H9 (cell line): ENCODE data around the gene DDOST. TPM values are rescaled to one million over a fixed set of nuclear protein-coding genes. Genes with fewer than 3 reads are reported as not detected.

Experiments
- DNase-seq: peaks from one replicate; pipeline ENCODE4 v3.0.0-alpha.2; 2017
- H2AFZ ChIP-seq: one replicate; pipeline ENCODE4 v1.6.1; 2013; ENCODE audit warnings: mild to moderate bottlenecking, low read length, control low read depth, moderate library complexity
- H2AK5ac ChIP-seq: 2 replicates; pipeline ENCODE4 v1.6.1; 2013; ENCODE audit warnings: low read length, control low read depth, mixed read lengths; ENCODE audit not compliant: insufficient read length
- H2BK120ac ChIP-seq: one replicate; pipeline ENCODE4 v1.6.1; 2013; ENCODE audit warnings: low read depth, mild to moderate bottlenecking, low read length, control low read depth, inconsistent platforms; ENCODE audit not compliant: poor library complexity, severe bottlenecking
- H2BK12ac ChIP-seq: 2 replicates; pipeline ENCODE4 v1.6.1; 2013; ENCODE audit warnings: low read length, control low read depth, mixed read lengths, low read depth; ENCODE audit not compliant: insufficient read length
- H2BK15ac ChIP-seq: 2 replicates; pipeline ENCODE4 v1.6.1; 2013; ENCODE audit warnings: low read depth, low read length, control low read depth
- H2BK20ac ChIP-seq: one replicate; pipeline ENCODE4 v1.6.1; 2013; ENCODE audit warnings: low read depth, mild to moderate bottlenecking, low read length, control low read depth, inconsistent platforms; ENCODE audit not compliant: poor library complexity, severe bottlenecking
- H2BK5ac ChIP-seq: 2 replicates; pipeline ENCODE4 v1.6.1; 2013; ENCODE audit warnings: low read length, control low read depth, mixed read lengths; ENCODE audit not compliant: insufficient read length
- H3K14ac ChIP-seq: 2 replicates; pipeline ENCODE4 v1.6.1; 2013; ENCODE audit warnings: low read length, control low read depth; ENCODE audit not compliant: insufficient read depth
- H3K18ac ChIP-seq: 2 replicates; pipeline ENCODE4 v1.6.1; 2013; ENCODE audit warnings: low read depth, mild to moderate bottlenecking, mixed read lengths, low read length, control low read depth; ENCODE audit not compliant: insufficient read length
- H3K23ac ChIP-seq: 2 replicates; pipeline ENCODE4 v1.6.1; 2013; ENCODE audit warnings: low read length, control low read depth, mixed read lengths, low read depth; ENCODE audit not compliant: insufficient read length
- H3K23me2 ChIP-seq: 2 replicates; pipeline ENCODE4 v1.6.1; 2013; ENCODE audit warnings: low read depth, mild to moderate bottlenecking, mixed read lengths, low read length, control low read depth; ENCODE audit not compliant: insufficient read length, poor library complexity, severe bottlenecking
- H3K27ac ChIP-seq: 2 replicates; pipeline ENCODE4 v1.5.1; 2013; ENCODE audit warnings: low read length, control low read depth, mixed read lengths, low read depth; ENCODE audit not compliant: insufficient read length
- H3K27me3 ChIP-seq: 2 replicates; pipeline ENCODE4 v1.6.1; 2013; ENCODE audit warnings: low read length, control low read depth, inconsistent platforms; ENCODE audit not compliant: insufficient read depth
- H3K4ac ChIP-seq: 2 replicates; pipeline ENCODE4 v1.6.1; 2013; ENCODE audit warnings: low read depth, mild to moderate bottlenecking, control low read depth, inconsistent platforms, low read length, moderate library complexity
- H3K4me1 ChIP-seq: 2 replicates; pipeline ENCODE4 v1.6.1; 2013; ENCODE audit warnings: low read length, control low read depth, inconsistent platforms; ENCODE audit not compliant: insufficient read depth
- H3K4me2 ChIP-seq: 2 replicates; pipeline ENCODE4 v1.6.1; 2013; ENCODE audit warnings: low read length, control low read depth, mixed read lengths; ENCODE audit not compliant: insufficient read length, insufficient read depth
- H3K56ac ChIP-seq: 2 replicates; pipeline ENCODE4 v1.6.1; 2013; ENCODE audit warnings: low read depth, mild to moderate bottlenecking, mixed read lengths, low read length, control low read depth; ENCODE audit not compliant: insufficient read length
- H3K79me1 ChIP-seq: 2 replicates; pipeline ENCODE4 v1.6.1; 2013; ENCODE audit warnings: low read depth, mild to moderate bottlenecking, moderate library complexity, low read length, control low read depth, inconsistent platforms; ENCODE audit not compliant: insufficient read depth, poor library complexity, severe bottlenecking
- H3K79me2 ChIP-seq: 2 replicates; pipeline ENCODE4 v1.6.1; 2013; ENCODE audit warnings: low read length, control low read depth, inconsistent platforms; ENCODE audit not compliant: insufficient read depth
- H3K9ac ChIP-seq: 2 replicates; pipeline ENCODE4 v1.6.1; 2013; ENCODE audit warnings: low read length, control low read depth, mixed read lengths; ENCODE audit not compliant: insufficient read length; ENCODE audit errors: extremely low read depth
- H3K9me3 ChIP-seq: one replicate; pipeline ENCODE4 v1.6.1; 2013; ENCODE audit warnings: low read depth, low read length, inconsistent platforms; ENCODE audit not compliant: control insufficient read depth
- H3T11ph ChIP-seq: one replicate; pipeline ENCODE4 v1.6.1; 2013; ENCODE audit warnings: mild to moderate bottlenecking, low read length, control low read depth, inconsistent platforms
- H4K20me1 ChIP-seq: one replicate; pipeline ENCODE4 v1.6.1; 2013; ENCODE audit not compliant: control insufficient read depth, insufficient read length, insufficient read depth
- H4K5ac ChIP-seq: 2 replicates; pipeline ENCODE4 v1.6.1; 2013; ENCODE audit warnings: low read depth, mild to moderate bottlenecking, mixed read lengths, low read length, control low read depth; ENCODE audit not compliant: insufficient read length
- H4K8ac ChIP-seq: replicated peaks from 2 replicates; pipeline ENCODE4 v1.6.1; 2013; ENCODE audit warnings: low read length, control low read depth, mixed read lengths, low read depth; ENCODE audit not compliant: insufficient read length
- H4K91ac ChIP-seq: 2 replicates; pipeline ENCODE4 v1.6.1; 2013; ENCODE audit warnings: low read depth, mild to moderate bottlenecking, moderate library complexity, mixed read lengths, low read length, control low read depth; ENCODE audit not compliant: insufficient read length
- H3K27ac Mint-ChIP-seq, 3 experiments: 2 replicates in 2 of 3; 3 replicates in 1 of 3; pipeline ENCODE4 v1.8.0; 2020 to 2021; ENCODE audit warnings: mixed read lengths in 3 of 3, mild to moderate bottlenecking in 1 of 3, moderate library complexity in 1 of 3
- H3K27me3 Mint-ChIP-seq: 2 replicates; pipeline ENCODE4 v1.8.0; 2021; ENCODE audit warnings: low read depth, mild to moderate bottlenecking, moderate library complexity, mixed read lengths
- H3K36me3 Mint-ChIP-seq, 3 experiments: 2 replicates in 2 of 3; 3 replicates in 1 of 3; pipeline ENCODE4 v1.8.0; 2020 to 2021; ENCODE audit warnings: low read depth in 3 of 3, mixed read lengths in 3 of 3; ENCODE audit not compliant: insufficient read depth in 1 of 3
- H3K4me1 Mint-ChIP-seq, 2 experiments: 2 replicates each; pipeline ENCODE4 v1.8.0; 2020; ENCODE audit warnings: mixed read lengths in 2 of 2
- H3K4me3 Mint-ChIP-seq, 2 experiments: 2 replicates in 1 of 2; 3 replicates in 1 of 2; pipeline ENCODE4 v1.8.0; 2020 to 2021; ENCODE audit warnings: mild to moderate bottlenecking in 2 of 2, mixed read lengths in 2 of 2, moderate library complexity in 1 of 2
- H3K9me3 Mint-ChIP-seq, 2 experiments: 2 replicates in 1 of 2; 3 replicates in 1 of 2; pipeline ENCODE4 v1.8.0; 2020; ENCODE audit warnings: mild to moderate bottlenecking in 2 of 2, mixed read lengths in 2 of 2, moderate library complexity in 1 of 2
- CTCF ChIP-seq: fragments of 200-600 bp; sonication (generic); conservative IDR thresholded peaks from 3 replicates; pipeline ENCODE4 v1.8.0; 2021; ENCODE audit warnings: antibody characterized with exemption, mild to moderate bottlenecking
- WGBS: extraction: QIAGEN DNeasy Blood & Tissue Kit; methylation state at CpG from one replicate; pipeline ENCODE4 v1.1.7; 2013; ENCODE audit warnings: missing lambda C conversion rate, low lambda C conversion rate, mixed read lengths; ENCODE audit not compliant: insufficient read length; ENCODE audit errors: extremely low coverage; 5-methylcytosine and 5-hydroxymethylcytosine counted together
- total RNA-seq: library from RNA; stranded (reverse); gene quantifications from 2 replicates; pipeline ENCODE4 v1.2.1, GENCODE V29; 2021

Gene DDOST
- total RNA-seq, 1 experiment from 2014 or later, result 255 TPM

- Histone ChIP-seq H2BK5ac (no peak overlapping the region), H3K27ac (no peak overlapping the region), H2BK15ac (no peak overlapping the region), H2BK12ac (no peak overlapping the region), H3K9ac (no peak overlapping the region), H3K4me1 (peaks cover 5% of the 10 kb centered on the region; the same call in 1 of the 2 replicates), H3K79me2 (no peaks in the 10 kb centered on the region), H4K91ac (no peak overlapping the region), H4K5ac (no peak overlapping the region), H4K20me1 (no peaks in the 10 kb centered on the region), H3K14ac (no peak overlapping the region), H3K18ac (no peak overlapping the region), H4K8ac (no peak overlapping the region), H2BK120ac (no peak overlapping the region), H2AFZ (no peak overlapping the region), H3K4ac (no peak overlapping the region), H3K79me1 (no peaks in the 10 kb centered on the region), H3K9me3 (no peaks in the 10 kb centered on the region), H3K23me2 (no peaks in the 10 kb centered on the region), H3K4me2 (no peak overlapping the region), H3T11ph (no peak overlapping the region), H2BK20ac (no peak overlapping the region), H3K27me3 (no peaks in the 10 kb centered on the region), H2AK5ac (no peak overlapping the region), H3K56ac (no peak overlapping the region), H3K23ac (no peak overlapping the region)
- Mint-ChIP-seq H3K27ac (peak overlapping the region in 1 of 3 experiments; percentile 7; a peak in 1 of 7 replicates), H3K4me1 (peaks cover 26 to 32% of the 10 kb centered on the region in 2 experiments), H3K36me3 (no peaks in the 10 kb centered on the region), H3K27me3 (no peaks in the 10 kb centered on the region), H3K9me3 (no peaks in the 10 kb centered on the region), H3K4me3 (no peak overlapping the region)
- TF ChIP-seq CTCF, result no peak
- no CpG with 5 or more reads among the region's 20 CpGs for WGBS
- DNase-seq, result no peak
Observed at GRCh38 chr1:20615946-20616846, 45.0 kb downstream of the DDOST start.
